ENCODE results near the gene GSN.

- TF ChIP-seq EZH2 (IDR thresholded peaks at IDR 0.05; ENCODE audit: low read depth, low read length, severe bottlenecking) = no peak
- TF ChIP-seq EGR1 (IDR thresholded peaks at IDR 0.05; ENCODE audit: borderline replicate concordance, low read depth, low read length) = no peak
- TF ChIP-seq CTCF (IDR thresholded peaks at IDR 0.05; ENCODE audit: control extremely low read depth in 1 of 3, insufficient read depth in 1 of 3, low read depth in 1 of 3, low read length in 3 of 3) = no peak
- TF ChIP-seq BCL11A (IDR thresholded peaks at IDR 0.05; ENCODE audit: low read depth in 2 of 2, low read length in 2 of 2) = no peak
- TF ChIP-seq POLR2A (IDR thresholded peaks at IDR 0.05; ENCODE audit: control extremely low read depth in 1 of 2, low read depth in 2 of 2, low read length in 2 of 2) = no peak
- no peak for TF ChIP-seq ZNF274 (IDR thresholded peaks at IDR 0.05; ENCODE audit: borderline replicate concordance, extremely low read depth, low read length)
- no peak for TF ChIP-seq USF2 (IDR thresholded peaks at IDR 0.05; ENCODE audit: low read length)
- no peak for TF ChIP-seq CREB1 (IDR thresholded peaks at IDR 0.05)
- TF ChIP-seq KDM5A (IDR thresholded peaks at IDR 0.05; ENCODE audit: low read length) = no peak
- TF ChIP-seq TCF12 (IDR thresholded peaks at IDR 0.05; ENCODE audit: low read depth, low read length) = no peak
Observed at GRCh38 chr9:121354762-121355161, 86.8 kb downstream of the GSN start.

Measured in H1 (cell line).